HUES6 (cell line): ENCODE results near the gene KDM4F.

ENCODE experiments used
- H3K27ac ChIP-seq: 2 replicates; pipeline ENCODE4 v1.7.0; 2013; ENCODE audit warnings: low read depth, mild to moderate bottlenecking, low read length, inconsistent platforms
- H3K27me3 ChIP-seq: 2 replicates; pipeline ENCODE4 v1.6.1; 2013; ENCODE audit warnings: low read length; ENCODE audit not compliant: control insufficient read depth, insufficient read depth
- H3K36me3 ChIP-seq: 2 replicates; pipeline ENCODE4 v1.6.1; 2013; ENCODE audit warnings: low read length; ENCODE audit not compliant: control insufficient read depth, insufficient read depth
- H3K4me1 ChIP-seq: 2 replicates; pipeline ENCODE4 v1.6.1; 2013; ENCODE audit warnings: low read length; ENCODE audit not compliant: control insufficient read depth, insufficient read depth
- H3K4me3 ChIP-seq: 2 replicates; pipeline ENCODE4 v1.5.1; 2013; ENCODE audit warnings: low read depth, low read length
- H3K9ac ChIP-seq: one replicate; pipeline ENCODE4 v1.6.1; 2013; ENCODE audit warnings: mild to moderate bottlenecking, low read length
- H3K9me3 ChIP-seq: 2 replicates; pipeline ENCODE4 v1.6.1; 2013; ENCODE audit warnings: low read depth, low read length; ENCODE audit not compliant: control insufficient read depth, insufficient read depth

Gene KDM4F

DNA sequence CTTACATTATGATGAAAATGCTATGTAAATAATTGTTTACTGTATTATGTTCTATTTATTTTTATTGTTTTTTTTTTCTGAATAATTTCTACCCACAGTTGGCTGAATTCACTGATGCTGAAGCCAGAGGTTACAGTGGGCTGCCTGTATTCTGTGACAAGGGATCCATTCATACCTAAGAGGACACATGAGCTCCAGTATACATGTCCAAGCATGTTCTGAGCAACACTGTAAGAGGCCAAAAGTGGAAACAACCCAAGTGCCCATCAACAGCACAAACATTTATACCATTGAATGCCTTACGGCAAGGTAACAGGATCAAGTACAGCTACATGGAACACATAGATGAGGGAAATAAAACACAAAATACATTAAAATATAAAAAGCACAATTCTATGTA is 16.1 kb downstream of the KDM4F start:
- no peak overlapping the region for H3K4me3 ChIP-seq
- H3K4me1 ChIP-seq = 0 out of 2 replicates have a peak, but pooled peaks cover 5% of the 10 kb centered on the region
- no peaks in the 10 kb centered on the region for H3K36me3 ChIP-seq
- no peaks in the 10 kb centered on the region for H3K9me3 ChIP-seq
- no peak overlapping the region for H3K27ac ChIP-seq
- peaks cover 8% of the 10 kb centered on the region; the same call in 1 of the 2 replicates for H3K27me3 ChIP-seq
- no peak overlapping the region for H3K9ac ChIP-seq

DNA sequence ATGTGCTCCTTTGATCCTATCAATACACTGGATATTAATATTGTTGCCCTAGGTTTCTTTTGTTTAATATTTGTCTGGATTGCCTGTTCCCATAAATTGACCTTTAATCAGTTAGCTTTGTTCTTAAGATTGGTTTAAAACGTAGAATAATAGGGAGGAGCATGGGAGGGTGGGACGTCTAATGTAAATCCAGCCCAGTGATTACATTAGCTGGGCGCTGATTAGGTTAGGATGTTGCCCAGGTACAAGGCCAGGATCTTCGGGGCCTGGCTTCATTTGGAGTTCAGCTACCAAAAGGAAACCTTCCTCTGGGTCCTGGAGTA is 17.5 kb downstream of the KDM4F start, which contains the start of gene SRSF8:
SRSF8 (plus strand) TSS at position 204 of the 323 bp plus-strand sequence. CDS start 308 bp downstream, outside the sequence.
- peak within 1 kb of the TSS; percentile 12; the same call in 1 of the 2 replicates for H3K27ac ChIP-seq
- peak within 1 kb of the TSS; percentile 87 for H3K4me3 ChIP-seq
- H3K27me3 ChIP-seq = peaks cover 1% of the 10 kb centered on the region; the same call in 1 of the 2 replicates
- no peaks in the 10 kb centered on the region for H3K36me3 ChIP-seq
- H3K9ac ChIP-seq = peak within 1 kb of the TSS; percentile 91
- no peaks in the 10 kb centered on the region for H3K9me3 ChIP-seq
- 0 out of 2 replicates have a peak, but pooled peaks cover 5% of the 10 kb centered on the region for H3K4me1 ChIP-seq

DNA sequence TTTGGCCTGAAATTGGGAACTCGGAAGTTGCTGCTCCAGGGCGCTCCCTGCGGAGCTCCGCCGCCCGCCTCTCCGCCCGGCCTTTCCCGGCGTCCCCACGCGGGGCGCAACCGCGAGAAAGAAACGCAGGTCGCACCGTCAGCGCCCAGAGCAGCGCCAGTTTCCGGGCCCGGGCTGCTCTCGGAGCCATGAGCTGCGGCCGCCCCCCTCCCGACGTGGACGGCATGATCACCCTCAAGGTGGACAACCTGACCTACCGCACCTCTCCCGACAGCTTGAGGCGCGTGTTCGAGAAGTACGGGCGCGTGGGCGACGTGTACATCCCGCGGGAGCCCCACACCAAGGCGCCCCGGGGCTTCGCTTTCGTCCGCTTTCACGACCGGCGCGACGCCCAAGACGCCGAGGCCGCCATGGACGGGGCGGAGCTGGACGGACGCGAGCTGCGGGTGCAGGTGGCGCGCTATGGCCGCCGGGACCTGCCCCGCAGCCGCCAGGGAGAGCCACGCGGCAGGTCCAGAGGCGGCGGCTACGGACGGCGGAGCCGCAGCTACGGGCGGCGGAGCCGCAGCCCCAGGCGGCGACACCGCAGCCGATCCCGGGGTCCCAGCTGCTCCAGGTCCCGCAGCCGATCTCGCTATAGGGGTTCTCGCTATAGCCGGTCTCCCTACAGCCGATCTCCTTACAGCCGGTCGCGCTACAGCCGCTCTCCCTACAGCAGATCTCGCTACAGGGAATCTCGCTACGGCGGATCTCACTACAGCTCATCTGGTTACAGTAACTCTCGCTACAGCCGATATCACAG is 18.0 kb downstream of the KDM4F start:
- Histone ChIP-seq H3K9ac (peak overlapping the region; percentile 91), H3K27ac (peak overlapping the region; percentile 12; the same call in 1 of the 2 replicates)

DNA sequence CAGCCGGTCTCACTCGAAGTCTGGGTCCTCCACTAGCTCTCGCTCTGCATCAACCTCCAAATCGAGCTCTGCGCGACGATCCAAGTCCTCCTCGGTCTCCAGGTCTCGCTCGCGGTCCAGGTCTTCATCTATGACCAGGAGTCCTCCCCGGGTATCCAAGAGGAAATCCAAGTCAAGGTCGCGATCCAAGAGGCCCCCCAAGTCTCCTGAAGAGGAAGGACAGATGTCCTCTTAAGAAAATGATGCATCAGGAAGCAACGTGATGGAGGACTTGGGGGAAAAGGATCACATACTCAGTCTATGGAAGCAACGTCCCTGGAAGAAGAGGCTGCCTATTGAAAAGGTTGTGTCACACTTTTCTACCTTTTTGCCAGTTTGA is 18.6 kb downstream of the KDM4F start:
- H3K27me3 ChIP-seq = no peaks in the 10 kb centered on the region
- H3K4me3 ChIP-seq = peak overlapping the region; percentile 87
- H3K4me1 ChIP-seq = 0 out of 2 replicates have a peak, but pooled peaks cover 5% of the 10 kb centered on the region
- H3K9ac ChIP-seq = peak overlapping the region; percentile 91
- H3K36me3 ChIP-seq = no peaks in the 10 kb centered on the region
- no peak overlapping the region for H3K27ac ChIP-seq
- no peaks in the 10 kb centered on the region for H3K9me3 ChIP-seq

More for the DNA sequence above, 18.0 kb downstream of the KDM4F start:
- H3K4me1 ChIP-seq = 0 out of 2 replicates have a peak, but pooled peaks cover 5% of the 10 kb centered on the region
- H3K4me3 ChIP-seq = peak overlapping the region; percentile 87
- H3K36me3 ChIP-seq = no peaks in the 10 kb centered on the region
- no peaks in the 10 kb centered on the region for H3K9me3 ChIP-seq
- H3K27me3 ChIP-seq = no peaks in the 10 kb centered on the region

DNA sequence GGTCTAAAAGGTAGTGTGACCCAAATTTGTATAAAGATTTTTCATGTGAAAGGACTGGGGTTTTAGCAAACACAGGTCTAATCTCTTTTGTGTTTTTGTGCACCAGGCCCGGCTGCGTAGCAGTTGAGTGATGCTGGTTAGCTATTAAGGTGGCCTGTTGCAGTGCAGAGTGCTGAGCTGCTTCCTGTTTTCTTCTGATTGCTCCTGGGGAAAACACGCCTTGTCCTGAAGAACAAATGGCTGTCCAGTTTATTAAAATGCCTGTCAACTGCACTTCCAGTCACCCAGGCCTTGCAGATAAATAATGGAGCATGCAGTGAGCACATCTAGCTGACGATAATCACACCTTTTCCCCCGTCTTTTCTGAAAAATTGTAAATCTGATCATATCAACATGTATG is 19.3 kb downstream of the KDM4F start:
- H3K4me1 ChIP-seq = 0 out of 2 replicates have a peak, but pooled peaks cover 5% of the 10 kb centered on the region
- no peaks in the 10 kb centered on the region for H3K36me3 ChIP-seq
- H3K9me3 ChIP-seq = no peaks in the 10 kb centered on the region
- peak overlapping the region; percentile 87 for H3K4me3 ChIP-seq
- no peak overlapping the region for H3K27ac ChIP-seq
- H3K27me3 ChIP-seq = no peaks in the 10 kb centered on the region
- H3K9ac ChIP-seq = no peak overlapping the region

DNA sequence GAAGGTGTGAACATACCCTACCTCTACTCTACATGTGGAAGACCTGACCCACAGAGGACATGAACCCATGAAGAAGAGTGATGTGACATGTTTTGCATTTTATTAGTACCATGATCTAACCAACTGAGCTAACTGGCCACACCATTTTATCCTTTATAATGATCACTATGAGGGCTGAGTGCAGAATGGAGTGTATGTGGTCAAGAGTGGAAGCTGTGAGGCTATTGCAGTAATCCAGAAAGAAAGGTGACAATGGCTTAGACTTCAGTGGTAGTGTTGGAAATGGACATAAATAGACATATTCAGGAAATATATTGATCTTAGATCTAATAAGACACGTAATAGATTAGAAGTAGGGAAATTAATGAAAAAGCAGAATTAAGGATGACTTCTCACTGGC is 21.2 kb downstream of the KDM4F start:
- Histone ChIP-seq H3K36me3 (no peaks in the 10 kb centered on the region), H3K27me3 (no peaks in the 10 kb centered on the region), H3K4me3 (no peak overlapping the region), H3K27ac (no peak overlapping the region), H3K9ac (no peak overlapping the region), H3K9me3 (no peaks in the 10 kb centered on the region), H3K4me1 (0 out of 2 replicates have a peak, but pooled peaks cover 5% of the 10 kb centered on the region)

DNA sequence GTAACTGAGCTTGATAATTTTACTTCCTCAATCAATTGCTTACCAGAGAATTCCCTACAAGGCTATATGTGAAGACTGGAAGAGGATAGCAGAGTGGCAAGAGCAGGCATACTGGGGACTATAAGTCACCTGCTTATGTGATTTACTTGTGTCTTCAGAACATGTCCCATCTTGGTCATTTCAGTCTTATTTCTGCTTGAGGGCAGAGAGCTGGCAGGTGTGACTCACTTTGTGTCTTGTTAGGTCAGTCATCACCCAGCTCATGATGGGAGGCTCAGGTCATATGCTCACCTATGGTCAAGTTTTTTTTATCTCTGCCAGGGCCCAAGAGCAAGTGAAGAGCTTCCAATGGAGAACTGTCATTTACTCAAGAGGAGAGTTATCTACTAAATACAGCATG is 23.7 kb downstream of the KDM4F start:
- Histone ChIP-seq H3K4me3 (no peak overlapping the region), H3K4me1 (no peaks in the 10 kb centered on the region), H3K27me3 (no peaks in the 10 kb centered on the region), H3K27ac (no peak overlapping the region), H3K36me3 (no peaks in the 10 kb centered on the region), H3K9me3 (no peaks in the 10 kb centered on the region), H3K9ac (no peak overlapping the region)

DNA sequence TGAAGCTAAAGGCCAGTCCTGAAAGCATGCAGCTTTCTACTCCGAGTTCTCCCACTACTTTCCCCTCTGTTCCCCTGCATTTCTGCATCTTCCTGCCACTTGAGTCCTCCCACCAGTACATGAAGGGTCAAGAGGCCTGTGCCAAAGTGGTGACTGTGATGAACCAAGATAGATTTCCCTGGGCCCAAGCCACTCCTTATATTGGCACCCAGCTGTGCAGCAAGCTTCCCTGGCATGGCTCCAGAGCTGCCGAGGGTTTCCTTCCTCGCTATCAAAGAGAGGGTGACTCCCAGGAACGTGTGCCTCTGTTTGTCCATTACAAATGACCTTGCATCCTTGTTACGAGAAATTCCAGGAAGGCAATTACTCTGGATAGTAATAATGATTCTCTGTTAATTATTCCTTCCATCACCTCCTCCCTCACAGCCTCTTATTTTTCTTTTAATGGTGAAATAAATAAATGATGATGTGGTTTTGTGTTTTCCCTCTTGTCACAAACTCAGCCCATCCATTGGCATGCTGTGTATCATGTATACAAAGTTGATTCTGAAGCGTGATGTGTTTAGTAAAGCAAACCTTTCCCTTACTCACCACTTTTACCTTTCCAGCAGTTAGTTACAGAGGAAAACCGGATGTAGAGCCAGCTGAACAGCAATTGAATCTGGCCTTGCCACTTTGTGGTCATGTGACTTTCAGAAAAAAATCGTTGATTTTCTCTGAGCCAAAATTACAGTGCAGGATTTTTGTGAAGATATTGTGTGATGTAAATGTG is 25.8 kb downstream of the KDM4F start:
- H3K4me3 ChIP-seq = no peak overlapping the region
- H3K27ac ChIP-seq = no peak overlapping the region
- no peaks in the 10 kb centered on the region for H3K36me3 ChIP-seq
- H3K9ac ChIP-seq = no peak overlapping the region
- H3K27me3 ChIP-seq = no peaks in the 10 kb centered on the region
- H3K9me3 ChIP-seq = no peaks in the 10 kb centered on the region
- no peaks in the 10 kb centered on the region for H3K4me1 ChIP-seq

DNA sequence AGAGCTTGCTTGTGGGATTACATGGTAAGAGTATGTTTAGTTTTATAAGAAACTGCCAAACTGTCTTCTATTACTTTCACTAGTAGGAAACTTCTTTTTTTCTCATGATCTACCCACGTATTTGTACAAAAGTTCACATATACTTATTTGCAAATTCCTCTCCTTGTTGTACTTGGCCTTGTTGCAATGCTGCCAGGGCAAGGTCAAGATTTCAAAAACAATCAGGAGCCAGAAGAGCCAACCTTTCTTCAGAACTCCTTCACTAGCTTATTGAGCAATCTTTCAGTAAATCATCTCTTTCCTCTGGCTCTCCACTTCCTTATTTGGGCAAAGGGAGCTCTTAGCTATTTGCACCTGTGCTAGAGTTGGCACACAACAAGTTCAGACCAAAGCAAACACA is 27.2 kb downstream of the KDM4F start:
- no peak overlapping the region for H3K27ac ChIP-seq
- peaks cover 5% of the 10 kb centered on the region; the same call in 1 of the 2 replicates for H3K4me1 ChIP-seq
- H3K4me3 ChIP-seq = no peak overlapping the region
- no peaks in the 10 kb centered on the region for H3K27me3 ChIP-seq
- no peaks in the 10 kb centered on the region for H3K36me3 ChIP-seq
- no peak overlapping the region for H3K9ac ChIP-seq
- no peaks in the 10 kb centered on the region for H3K9me3 ChIP-seq

DNA sequence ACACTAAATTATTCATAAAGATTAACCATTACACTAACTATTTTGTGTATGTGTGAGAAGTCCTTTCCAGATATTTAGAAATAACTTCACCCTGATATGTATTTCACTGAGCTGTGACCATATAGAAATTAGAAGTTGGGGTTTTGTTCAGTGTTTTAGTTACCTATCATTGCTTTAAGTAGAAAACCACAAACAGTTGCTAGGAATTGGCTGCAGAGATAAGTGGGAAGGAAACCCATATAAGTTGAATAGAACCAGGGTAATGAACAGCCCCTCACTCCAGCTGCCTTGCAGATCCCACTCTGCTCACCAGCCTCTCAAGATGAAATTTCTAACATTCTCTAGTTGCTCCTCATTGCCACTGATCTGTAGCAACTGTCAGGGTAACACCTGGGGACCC is 27.8 kb downstream of the KDM4F start:
- no peaks in the 10 kb centered on the region for H3K9me3 ChIP-seq
- H3K4me1 ChIP-seq = peaks cover 8% of the 10 kb centered on the region; the same call in 1 of the 2 replicates
- no peaks in the 10 kb centered on the region for H3K27me3 ChIP-seq
- no peak overlapping the region for H3K4me3 ChIP-seq
- H3K36me3 ChIP-seq = no peaks in the 10 kb centered on the region
- H3K27ac ChIP-seq = no peak overlapping the region
- H3K9ac ChIP-seq = no peak overlapping the region

DNA sequence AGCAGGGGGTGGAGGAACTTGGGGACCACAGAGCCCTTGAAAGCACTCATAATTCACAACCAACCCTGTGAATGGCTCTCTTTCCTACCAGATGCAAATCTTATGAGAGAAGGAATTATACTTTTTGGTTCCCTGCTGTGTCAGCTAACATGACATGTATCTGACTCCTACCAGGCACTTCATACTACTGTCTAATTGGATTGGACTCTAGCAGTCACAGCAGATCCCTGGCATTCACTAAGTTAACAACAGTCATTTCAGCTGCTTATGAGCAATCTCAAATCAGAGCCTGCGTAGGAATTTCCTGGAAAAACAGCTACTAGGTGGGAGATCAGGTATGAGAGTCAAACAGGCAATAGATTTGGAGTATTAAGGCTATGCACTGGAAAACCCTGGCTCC is 29.3 kb downstream of the KDM4F start:
- Histone ChIP-seq H3K9me3 (no peaks in the 10 kb centered on the region), H3K9ac (no peak overlapping the region), H3K27ac (no peak overlapping the region), H3K4me1 (peaks cover 8% of the 10 kb centered on the region; the same call in 1 of the 2 replicates), H3K36me3 (no peaks in the 10 kb centered on the region), H3K27me3 (no peaks in the 10 kb centered on the region), H3K4me3 (no peak overlapping the region)
